Neuronal stem cell (in vitro differentiated cells): ENCODE data around the gene OR51T1.

Source experiments
- DNase-seq: peaks from one replicate; pipeline ENCODE4 v3.0.0-alpha.2; 2013; ENCODE audit warnings: low spot score
- H2AFZ ChIP-seq: one replicate; pipeline ENCODE4 v1.6.1; 2013; ENCODE audit warnings: mild to moderate bottlenecking, low read length, inconsistent platforms
- H2AK5ac ChIP-seq: 2 replicates; pipeline ENCODE4 v1.6.1; 2013; ENCODE audit warnings: low read depth, mild to moderate bottlenecking, inconsistent platforms, low read length, moderate library complexity, mixed read lengths
- H2BK120ac ChIP-seq: 2 replicates; pipeline ENCODE4 v1.6.1; 2013; ENCODE audit warnings: low read depth, mild to moderate bottlenecking, inconsistent platforms, low read length, moderate library complexity, mixed read lengths
- H2BK12ac ChIP-seq: one replicate; pipeline ENCODE4 v1.6.1; 2013; ENCODE audit warnings: low read length, inconsistent platforms
- H2BK15ac ChIP-seq: 2 replicates; pipeline ENCODE4 v1.6.1; 2013; ENCODE audit warnings: mild to moderate bottlenecking, low read length, inconsistent platforms, mixed read lengths
- H2BK5ac ChIP-seq: one replicate; pipeline ENCODE4 v1.6.1; 2013; ENCODE audit warnings: inconsistent platforms, mild to moderate bottlenecking, low read length, moderate library complexity
- H3K14ac ChIP-seq: one replicate; pipeline ENCODE4 v1.6.1; 2013; ENCODE audit warnings: low read length, inconsistent platforms
- H3K18ac ChIP-seq: 2 replicates; pipeline ENCODE4 v1.6.1; 2013; ENCODE audit warnings: low read length, inconsistent platforms
- H3K23ac ChIP-seq: 2 replicates; pipeline ENCODE4 v1.6.1; 2013; ENCODE audit warnings: low read depth, mild to moderate bottlenecking, mixed read lengths, low read length, inconsistent platforms; ENCODE audit not compliant: poor library complexity
- H3K27ac ChIP-seq: replicated peaks from 3 replicates; pipeline ENCODE4 v1.5.1; 2013; ENCODE audit warnings: low read length, inconsistent platforms
- H3K27me3 ChIP-seq, 3 experiments: 2 replicates each; pipeline ENCODE4 v1.6.1; 2013; ENCODE audit warnings: low read length in 3 of 3, mild to moderate bottlenecking in 2 of 3, inconsistent platforms in 1 of 3, low read depth in 1 of 3, mixed read lengths in 1 of 3, moderate library complexity in 1 of 3; ENCODE audit not compliant: control insufficient read depth in 3 of 3, insufficient read depth in 3 of 3
- H3K36me3 ChIP-seq, 2 donors: replicated peaks in 1 of 2; 2 replicates each; pipeline ENCODE4 v1.6.1; 2013; ENCODE audit warnings: low read length in 2 of 2; ENCODE audit not compliant: control insufficient read depth in 2 of 2, insufficient read depth in 2 of 2
- H3K4ac ChIP-seq: 2 replicates; pipeline ENCODE4 v1.6.1; 2013; ENCODE audit warnings: inconsistent platforms, mild to moderate bottlenecking, low read length, moderate library complexity
- H3K4me1 ChIP-seq, 2 donors: 1 replicate in 1 of 2; 2 replicates in 1 of 2; pipeline ENCODE4 v1.6.1; 2013; ENCODE audit warnings: low read length in 2 of 2, low read depth in 1 of 2; ENCODE audit not compliant: control insufficient read depth in 2 of 2, insufficient read depth in 1 of 2
- H3K4me2 ChIP-seq: one replicate; pipeline ENCODE4 v1.6.1; 2013; ENCODE audit warnings: mild to moderate bottlenecking, low read length, inconsistent platforms; ENCODE audit not compliant: insufficient read depth, poor library complexity, severe bottlenecking
- H3K4me3 ChIP-seq, 2 donors: 2 replicates each; pipeline ENCODE4 v1.5.1; 2013; ENCODE audit warnings: low read length in 2 of 2, mild to moderate bottlenecking in 2 of 2, inconsistent platforms in 1 of 2, moderate library complexity in 1 of 2
- H3K79me1 ChIP-seq: one replicate; pipeline ENCODE4 v1.6.1; 2013; ENCODE audit warnings: low read depth, mild to moderate bottlenecking, inconsistent platforms, low read length, moderate library complexity
- H3K9ac ChIP-seq: one replicate; pipeline ENCODE4 v1.6.1; 2013; ENCODE audit warnings: mild to moderate bottlenecking, low read depth, low read length, inconsistent platforms; ENCODE audit not compliant: poor library complexity
- H3K9me3 ChIP-seq, 2 donors: replicated peaks in 1 of 2; 2 replicates each; pipeline versions ENCODE3 to v1.6.1; 2013; ENCODE audit warnings: low read length in 2 of 2, mild to moderate bottlenecking in 2 of 2, inconsistent platforms in 1 of 2, low read depth in 1 of 2, mixed read lengths in 1 of 2, moderate library complexity in 1 of 2; ENCODE audit not compliant: control insufficient read depth in 2 of 2, insufficient read depth in 1 of 2
- H4K8ac ChIP-seq: one replicate; pipeline ENCODE4 v1.6.1; 2013; ENCODE audit warnings: low read depth, mild to moderate bottlenecking, inconsistent platforms, low read length, moderate library complexity
- H4K91ac ChIP-seq: one replicate; pipeline ENCODE4 v1.6.1; 2013; ENCODE audit warnings: low read length, low read depth, mild to moderate bottlenecking, inconsistent platforms; ENCODE audit not compliant: poor library complexity
- WGBS, 2 donors: extraction: QIAGEN DNeasy Blood & Tissue Kit; methylation state at CpG; one replicate each; pipeline ENCODE4 v1.1.7; 2013; ENCODE audit warnings: missing lambda C conversion rate in 2 of 2, mixed read lengths in 1 of 2; ENCODE audit not compliant: insufficient read length in 2 of 2, insufficient replicate concordance in 1 of 2; ENCODE audit errors: extremely low coverage in 2 of 2; 5-methylcytosine and 5-hydroxymethylcytosine counted together

Gene OR51T1

DNA sequence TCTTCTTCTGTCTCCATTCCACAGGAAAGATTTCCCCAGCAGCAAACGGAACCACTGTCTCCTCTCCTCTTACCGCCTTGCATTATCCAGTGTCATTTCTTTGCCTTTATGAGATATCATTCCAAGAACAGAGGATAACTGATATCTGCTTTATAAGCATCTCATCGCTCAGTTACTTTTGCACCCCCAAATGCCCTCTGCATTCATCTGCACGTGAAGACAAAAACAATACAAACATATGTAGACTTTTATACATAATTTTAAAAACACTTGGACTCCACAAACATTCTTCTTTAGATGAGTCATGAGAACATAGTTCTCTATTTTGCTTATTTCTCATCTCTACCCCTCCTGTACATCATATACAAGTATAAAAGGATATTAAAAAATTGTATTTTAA lies 512 bp upstream of the OR51T1 start:
- Histone ChIP-seq H3K27me3 (no peaks in the 10 kb centered on the region), H2BK120ac (no peak overlapping the region), H3K4me3 (no peak overlapping the region), H3K9ac (no peak overlapping the region), H3K4me2 (no peak overlapping the region), H3K4ac (no peak overlapping the region), H3K36me3 (no peaks in the 10 kb centered on the region), H3K23ac (no peak overlapping the region), H4K8ac (no peak overlapping the region), H2AFZ (no peak overlapping the region), H4K91ac (no peak overlapping the region), H3K4me1 (no peaks in the 10 kb centered on the region), H2AK5ac (no peak overlapping the region), H2BK5ac (no peak overlapping the region), H3K14ac (no peak overlapping the region), H3K9me3 (no peaks in the 10 kb centered on the region), H3K18ac (no peak overlapping the region), H3K79me1 (no peaks in the 10 kb centered on the region), H2BK12ac (no peak overlapping the region), H2BK15ac (no peak overlapping the region), H3K27ac (no peak overlapping the region)
- WGBS, 2 donors: no CpG with 5 or more reads among the region's 4 CpGs
- no peak for DNase-seq

DNA sequence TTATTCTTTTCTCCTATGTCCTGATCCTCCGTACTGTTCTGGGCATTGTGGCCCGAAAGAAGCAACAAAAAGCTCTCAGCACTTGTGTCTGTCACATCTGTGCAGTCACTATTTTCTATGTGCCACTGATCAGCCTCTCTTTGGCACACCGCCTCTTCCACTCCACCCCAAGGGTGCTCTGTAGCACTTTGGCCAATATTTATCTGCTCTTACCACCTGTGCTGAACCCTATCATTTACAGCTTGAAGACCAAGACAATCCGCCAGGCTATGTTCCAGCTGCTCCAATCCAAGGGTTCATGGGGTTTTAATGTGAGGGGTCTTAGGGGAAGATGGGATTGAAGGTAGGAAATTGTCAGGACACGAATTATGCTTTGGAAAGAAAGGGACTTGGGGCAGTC lies 843 bp downstream of the OR51T1 start:
- no peak overlapping the region for H2BK12ac ChIP-seq
- WGBS, 2 donors: no CpG with 5 or more reads among the region's 5 CpGs
- H3K9ac ChIP-seq: no peak overlapping the region
- H3K18ac ChIP-seq: no peak overlapping the region
- H2BK5ac ChIP-seq: no peak overlapping the region
- no peak overlapping the region for H3K23ac ChIP-seq
- no peak overlapping the region for H3K14ac ChIP-seq
- no peak overlapping the region for H4K91ac ChIP-seq
- H4K8ac ChIP-seq: no peak overlapping the region
- H3K27me3 ChIP-seq: no peaks in the 10 kb centered on the region
- no peak overlapping the region for H3K4me2 ChIP-seq
- no peak overlapping the region for H3K27ac ChIP-seq
- peak overlapping the region in 1 of 2 donors; percentile 2 for H3K4me3 ChIP-seq
- H3K4ac ChIP-seq: no peak overlapping the region
- DNase-seq: no peak
- H3K36me3 ChIP-seq: no peaks in the 10 kb centered on the region
- no peaks in the 10 kb centered on the region for H3K9me3 ChIP-seq
- H2AK5ac ChIP-seq: no peak overlapping the region
- no peak overlapping the region for H2AFZ ChIP-seq
- H3K79me1 ChIP-seq: no peaks in the 10 kb centered on the region
- no peak overlapping the region for H2BK15ac ChIP-seq
- H3K4me1 ChIP-seq: no peaks in the 10 kb centered on the region
- no peak overlapping the region for H2BK120ac ChIP-seq

DNA sequence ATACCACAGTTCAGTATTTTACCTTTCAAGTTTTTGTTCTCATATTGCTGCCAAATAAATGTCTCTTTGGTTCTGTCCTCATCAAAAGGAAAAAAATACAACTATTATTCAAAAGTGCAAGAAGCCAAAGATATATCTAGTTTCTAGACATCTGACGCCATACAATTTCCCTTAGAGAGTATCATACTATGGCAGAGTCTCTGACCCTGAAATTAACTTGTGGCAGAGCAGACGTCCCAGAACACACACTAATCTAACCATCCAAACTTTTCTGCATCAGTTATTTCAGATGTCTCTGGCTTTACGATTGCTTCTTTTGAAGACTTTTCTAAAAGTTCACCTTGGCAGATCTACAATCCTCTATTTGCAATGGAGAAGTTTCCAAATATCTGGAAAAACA lies 2.7 kb downstream of the OR51T1 start:
- H4K91ac ChIP-seq: no peak overlapping the region
- WGBS, 2 donors: no CpG with 5 or more reads among the region's 3 CpGs

DNA sequence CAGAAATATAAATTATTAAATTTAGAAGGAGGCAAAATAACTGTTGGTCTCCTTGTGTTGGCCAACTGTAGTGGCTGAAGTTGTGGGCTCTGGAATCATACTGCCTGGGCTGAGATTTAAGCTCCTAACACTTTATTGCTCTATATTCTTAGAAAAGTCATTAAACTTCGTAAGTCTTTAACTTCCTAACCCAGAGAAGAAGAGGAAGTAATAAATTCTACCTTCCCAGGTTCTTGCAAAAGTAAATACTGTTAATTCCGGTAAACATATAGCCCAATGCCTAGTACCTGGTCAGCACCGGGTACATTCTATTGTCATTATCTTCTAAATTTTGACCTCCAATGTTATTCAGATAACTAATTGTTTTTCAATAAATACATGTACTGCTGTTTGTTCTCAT lies 4.5 kb downstream of the OR51T1 start:
- no CpG with 5 or more reads among the region's 3 CpGs for WGBS, 2 donors
- Histone ChIP-seq H3K14ac (no peak overlapping the region), H3K4me1 (no peaks in the 10 kb centered on the region)

More for the DNA sequence above, 2.7 kb downstream of the OR51T1 start:
- Histone ChIP-seq H2BK12ac (no peak overlapping the region), H3K23ac (no peak overlapping the region), H3K27ac (no peak overlapping the region), H2BK15ac (no peak overlapping the region), H2BK5ac (no peak overlapping the region), H3K4me3 (no peak overlapping the region), H3K27me3 (no peaks in the 10 kb centered on the region), H3K18ac (no peak overlapping the region), H2AFZ (no peak overlapping the region), H3K9me3 (no peaks in the 10 kb centered on the region), H3K9ac (no peak overlapping the region), H3K4me1 (no peaks in the 10 kb centered on the region), H3K79me1 (no peaks in the 10 kb centered on the region), H3K4me2 (no peak overlapping the region), H2BK120ac (no peak overlapping the region), H4K8ac (no peak overlapping the region), H3K14ac (no peak overlapping the region), H2AK5ac (no peak overlapping the region), H3K4ac (no peak overlapping the region), H3K36me3 (no peaks in the 10 kb centered on the region)
- no peak for DNase-seq

More for the DNA sequence above, 4.5 kb downstream of the OR51T1 start:
- Histone ChIP-seq H2BK5ac (no peak overlapping the region), H3K9me3 (no peaks in the 10 kb centered on the region), H2BK120ac (no peak overlapping the region), H4K91ac (no peak overlapping the region), H3K4ac (no peak overlapping the region), H3K18ac (no peak overlapping the region), H3K27ac (no peak overlapping the region), H3K36me3 (no peaks in the 10 kb centered on the region), H3K23ac (no peak overlapping the region), H4K8ac (no peak overlapping the region), H2BK12ac (no peak overlapping the region), H3K27me3 (no peaks in the 10 kb centered on the region), H3K79me1 (no peaks in the 10 kb centered on the region), H2AK5ac (no peak overlapping the region), H3K4me3 (no peak overlapping the region), H2BK15ac (no peak overlapping the region), H3K4me2 (no peak overlapping the region), H2AFZ (no peak overlapping the region), H3K9ac (no peak overlapping the region)
- no peak for DNase-seq
